GM13976 (cell line): ENCODE results near the gene NTMT1.
"Not testable (repeated sequence)": the region's sequence is repeated elsewhere in the genome, so short reads cannot be mapped to it uniquely, and the experiment has no call there.

Experiments used
- DNase-seq: peaks from one replicate; pipeline ENCODE4 v3.0.0; 2012; ENCODE audit warnings: low spot score
- in situ Hi-C: fragments of 300-500 bp; cut with MboI; formaldehyde crosslinking; loops from one replicate; pipeline ENCODE4 v1.12.0; 2022; ENCODE audit warnings: low sequenced_read_pairs, mixed read lengths, inconsistent platforms; ENCODE audit not compliant: unreplicated experiment
- TF ChIP-seq, protein P1 (sequence below): IDR thresholded peaks from 2 replicates; pipeline ENCODE4 v1.5.1; 2012; ENCODE audit warnings: borderline replicate concordance, mild to moderate bottlenecking; ENCODE audit not compliant: insufficient read depth; ENCODE audit errors: extremely low read depth, missing control alignments, control extremely low read depth

The NTMT1 gene

DNA sequence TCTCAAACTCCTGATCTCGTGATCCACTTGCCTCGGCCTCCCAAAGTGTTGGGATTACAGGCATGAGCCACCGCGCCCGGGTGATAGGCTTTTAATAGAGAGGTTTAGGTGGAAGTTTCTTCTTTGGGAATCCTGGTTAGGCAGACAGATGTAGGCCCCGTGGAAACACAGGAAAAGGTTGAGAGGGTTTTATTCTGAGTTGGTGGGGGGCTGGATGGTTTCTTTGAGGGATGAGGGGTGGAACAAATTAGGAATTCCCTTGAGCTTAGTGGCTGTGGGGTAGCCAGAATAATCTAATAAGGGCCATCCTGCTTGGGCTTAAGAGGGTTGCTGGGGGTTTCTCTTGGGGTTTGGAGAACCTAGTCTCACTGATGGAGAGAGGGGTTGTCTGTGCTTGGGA is 35.5 kb upstream of the NTMT1 start:
- TF ChIP-seq, protein P1, sequence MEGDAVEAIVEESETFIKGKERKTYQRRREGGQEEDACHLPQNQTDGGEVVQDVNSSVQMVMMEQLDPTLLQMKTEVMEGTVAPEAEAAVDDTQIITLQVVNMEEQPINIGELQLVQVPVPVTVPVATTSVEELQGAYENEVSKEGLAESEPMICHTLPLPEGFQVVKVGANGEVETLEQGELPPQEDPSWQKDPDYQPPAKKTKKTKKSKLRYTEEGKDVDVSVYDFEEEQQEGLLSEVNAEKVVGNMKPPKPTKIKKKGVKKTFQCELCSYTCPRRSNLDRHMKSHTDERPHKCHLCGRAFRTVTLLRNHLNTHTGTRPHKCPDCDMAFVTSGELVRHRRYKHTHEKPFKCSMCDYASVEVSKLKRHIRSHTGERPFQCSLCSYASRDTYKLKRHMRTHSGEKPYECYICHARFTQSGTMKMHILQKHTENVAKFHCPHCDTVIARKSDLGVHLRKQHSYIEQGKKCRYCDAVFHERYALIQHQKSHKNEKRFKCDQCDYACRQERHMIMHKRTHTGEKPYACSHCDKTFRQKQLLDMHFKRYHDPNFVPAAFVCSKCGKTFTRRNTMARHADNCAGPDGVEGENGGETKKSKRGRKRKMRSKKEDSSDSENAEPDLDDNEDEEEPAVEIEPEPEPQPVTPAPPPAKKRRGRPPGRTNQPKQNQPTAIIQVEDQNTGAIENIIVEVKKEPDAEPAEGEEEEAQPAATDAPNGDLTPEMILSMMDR, result no peak
- DNase-seq, result no peak
- in situ Hi-C loops, result no loop called here

DNA sequence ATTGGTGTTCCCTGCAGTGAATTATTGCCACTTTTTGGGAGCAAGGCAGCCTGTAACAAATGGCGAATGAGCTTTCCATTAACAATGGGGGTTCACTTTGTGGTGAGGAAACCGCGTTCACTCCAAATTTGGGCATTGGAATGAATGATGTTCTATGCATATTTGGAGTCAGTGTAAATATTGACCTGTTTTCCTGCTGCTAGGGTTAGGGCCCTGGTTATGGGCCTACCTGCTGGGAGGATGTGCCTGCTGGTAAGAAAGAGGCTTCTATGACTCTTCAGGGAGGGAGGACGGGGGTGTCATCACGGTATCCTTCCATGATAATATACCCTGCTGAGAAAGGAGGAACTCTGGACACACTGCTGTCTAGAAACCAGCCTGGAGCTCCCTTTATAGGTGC is 34.0 kb upstream of the NTMT1 start:
- in situ Hi-C loops, result no loop called here
- TF ChIP-seq, protein P1, result no peak
- no peak for DNase-seq

DNA sequence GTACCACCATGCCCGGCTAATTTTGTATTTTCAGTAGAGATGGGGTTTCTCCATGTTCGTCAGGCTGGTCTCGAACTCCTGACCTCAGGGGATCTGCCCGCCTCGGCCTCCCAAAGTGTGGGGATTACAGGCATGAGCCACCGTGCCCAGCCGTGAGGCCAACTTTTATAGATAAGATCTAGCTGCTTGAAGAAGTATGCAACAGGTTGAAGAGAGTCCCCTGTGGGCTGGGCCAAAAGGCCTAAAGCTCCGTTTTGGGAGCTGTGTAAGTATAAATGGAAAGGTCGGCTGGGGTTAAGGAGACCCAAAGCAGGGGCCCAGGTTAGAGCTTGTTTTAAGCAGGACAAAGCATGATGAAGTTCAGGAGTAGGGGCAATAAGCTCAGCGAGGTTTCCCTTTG is 33.2 kb upstream of the NTMT1 start:
- in situ Hi-C loops, DNase-seq: not testable (repeated sequence)

DNA sequence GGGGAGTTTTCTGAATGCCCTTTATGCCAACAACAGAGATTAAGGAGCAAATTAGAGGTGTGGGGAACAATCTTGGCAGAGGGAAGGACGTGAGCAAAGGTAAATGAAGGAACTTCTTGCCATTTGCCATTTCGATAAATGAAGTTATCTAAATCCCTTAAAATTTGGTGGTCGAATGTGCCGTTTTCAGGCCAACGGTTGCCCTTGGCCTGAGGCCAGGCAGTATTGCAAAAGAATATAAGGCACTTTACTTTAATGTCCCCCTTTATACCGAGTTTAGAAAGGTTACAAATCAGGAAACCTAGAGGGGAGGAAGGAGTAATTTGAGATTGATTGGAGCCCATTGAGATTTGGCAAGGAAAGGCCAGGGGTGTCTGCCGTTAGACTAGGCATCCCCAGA is 31.3 kb upstream of the NTMT1 start:
- in situ Hi-C loops, result no loop called here
- TF ChIP-seq, protein P1, result no peak
- no peak for DNase-seq

DNA sequence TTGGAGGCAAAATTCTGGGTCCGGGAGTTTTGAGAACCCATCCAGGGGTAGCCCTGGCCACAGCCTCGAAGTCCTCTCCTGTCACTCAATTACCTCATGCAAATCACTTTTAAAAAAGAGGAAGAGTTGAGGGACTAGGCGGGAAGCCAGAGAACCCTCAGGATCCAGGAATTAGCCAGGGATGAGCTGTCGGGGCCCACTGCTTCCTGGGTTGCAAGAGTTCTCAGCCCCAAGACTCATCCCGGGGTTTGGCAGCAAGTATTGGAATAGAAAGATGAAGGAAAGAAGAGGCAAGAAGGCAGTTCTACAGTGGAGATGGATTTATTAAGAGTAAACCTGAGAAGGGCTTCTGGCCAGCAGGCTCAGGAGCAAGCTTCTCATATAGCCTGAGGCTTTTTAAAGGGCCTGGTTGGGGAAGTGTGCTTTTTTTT is 30.6 kb upstream of the NTMT1 start:
- in situ Hi-C loops, result no loop called here
- TF ChIP-seq, protein P1, result no peak
- DNase-seq, result no peak

DNA sequence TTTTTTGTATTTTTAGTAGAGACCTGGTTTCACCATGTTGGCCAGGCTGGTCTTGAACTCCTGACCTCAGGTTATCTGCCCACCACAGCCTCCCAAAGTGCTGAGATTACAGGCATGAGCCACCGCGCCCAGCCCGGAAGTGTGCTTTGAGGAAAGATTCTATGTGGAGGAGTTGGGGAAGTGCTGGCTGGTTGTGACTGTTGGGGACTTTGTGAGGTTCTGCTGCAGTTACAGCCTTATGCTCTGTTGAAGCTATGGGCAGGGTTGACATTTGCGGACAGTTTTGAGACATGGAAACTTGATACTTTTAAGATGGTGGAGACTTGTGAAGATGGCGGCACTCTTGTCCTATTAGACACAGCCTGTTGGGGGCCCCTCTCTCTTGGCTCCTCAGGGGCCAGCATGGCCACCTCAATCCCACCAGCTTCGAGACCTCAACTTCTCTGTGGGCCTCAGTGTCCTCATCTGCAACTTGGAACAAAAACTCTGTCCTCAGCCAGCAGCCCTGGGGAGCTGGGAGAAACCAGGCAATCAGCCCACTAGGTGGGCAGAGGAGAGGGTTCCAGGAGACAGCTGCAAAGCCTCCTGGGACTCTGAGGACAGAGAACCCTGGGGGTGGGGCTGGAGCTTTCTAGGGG is 29.9 kb upstream of the NTMT1 start:
- in situ Hi-C loops, result no loop called here
- DNase-seq, result no peak
- TF ChIP-seq, protein P1, result no peak

DNA sequence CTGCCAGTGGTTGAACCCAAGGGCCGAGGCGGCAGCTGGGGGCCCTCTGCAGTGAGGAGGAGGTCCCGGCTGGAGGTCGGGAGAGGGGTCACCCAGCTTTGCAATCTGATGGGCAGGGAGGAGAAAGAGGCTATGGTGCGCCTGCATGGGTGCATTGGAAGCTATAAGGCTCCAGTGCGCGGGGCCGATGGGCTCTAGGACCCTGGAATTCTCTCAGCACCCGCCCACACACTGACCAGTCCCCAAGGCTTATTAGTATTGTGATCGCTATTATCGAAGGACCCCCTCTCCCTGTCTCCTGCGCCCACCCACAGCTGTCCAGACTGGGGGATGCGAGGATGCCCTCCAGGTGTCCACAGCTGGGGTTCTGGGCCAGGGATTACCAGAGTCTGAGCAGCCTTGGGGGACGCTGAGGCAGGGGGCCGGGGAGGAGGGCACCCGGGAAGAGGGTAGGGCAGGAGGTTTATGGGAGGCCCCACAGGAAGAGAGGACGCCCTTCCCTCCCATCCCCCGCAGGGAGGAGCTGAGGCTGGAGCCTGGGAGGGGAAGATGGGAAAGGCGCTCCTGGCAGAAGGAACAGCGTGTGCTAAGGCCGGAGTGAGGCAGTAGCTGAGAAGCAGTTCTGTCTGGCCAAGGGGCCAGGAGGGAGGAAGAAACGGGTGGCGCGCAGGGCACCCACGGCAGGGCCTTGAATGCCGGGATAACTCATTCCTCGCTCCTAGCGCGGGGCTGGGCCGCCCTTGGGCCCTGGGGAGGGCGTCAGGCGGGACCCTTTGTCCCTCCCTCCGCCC is 29.2 kb upstream of the NTMT1 start:
- in situ Hi-C loops, result no loop called here
- DNase-seq, result no peak
- TF ChIP-seq, protein P1, result no peak
